ENCODE data around the gene MRTO4.

GRCh38 chr1:19309123-19309813, 57.7 kb downstream of the MRTO4 start:
- no peak for TF ChIP-seq CTCF (IDR thresholded peaks at IDR 0.05)
- TF ChIP-seq EP300 (IDR thresholded peaks at IDR 0.05), result no peak
